Activated CD4-positive, alpha-beta memory T cell treated with anti-CD3 and anti-CD28 coated beads for 36 hours (primary cell): ENCODE results near the gene RRAS2. TPM values are rescaled to one million over a fixed set of nuclear protein-coding genes. Genes with fewer than 3 reads are reported as not detected.

Experiments used
- CTCF ChIA-PET: fragments of 350-600 bp; sonication (Branson Sonifier 250); formaldehyde crosslinking; loops from one replicate; lab custom pipeline; 2021; ENCODE audit warnings: antibody characterized with exemption, inconsistent platforms; lab: Charles Lee
- POLR2A ChIA-PET: fragments of 350-600 bp; sonication (Branson Sonifier 250); formaldehyde crosslinking; loops from one replicate; lab custom pipeline; 2021; ENCODE audit warnings: antibody characterized with exemption; lab: Charles Lee
- DNase-seq: peaks from one replicate; pipeline ENCODE4 v3.0.0-alpha.2; 2020
- H3K27ac Mint-ChIP-seq: one replicate; pipeline ENCODE4 v1.8.0; 2021; ENCODE audit warnings: mixed read lengths
- H3K27me3 Mint-ChIP-seq: one replicate; pipeline ENCODE4 v1.8.0; 2021; ENCODE audit warnings: mixed read lengths
- H3K36me3 Mint-ChIP-seq: one replicate; pipeline ENCODE4 v1.8.0; 2021; ENCODE audit warnings: mixed read lengths
- H3K4me1 Mint-ChIP-seq: one replicate; pipeline ENCODE4 v1.8.0; 2021; ENCODE audit warnings: low read depth, mixed read lengths
- H3K4me3 Mint-ChIP-seq: one replicate; pipeline ENCODE4 v1.8.0; 2021; ENCODE audit warnings: mild to moderate bottlenecking, mixed read lengths
- H3K9me3 Mint-ChIP-seq: one replicate; pipeline ENCODE4 v1.8.0; 2021; ENCODE audit warnings: mixed read lengths
- intact Hi-C: fragments of 100-400 bp; cut with micrococcal nuclease; formaldehyde crosslinking; loops from one replicate; pipeline ENCODE4 v1.15.1; 2023
- total RNA-seq, 2 experiments: library from RNA; stranded (reverse); gene quantifications; one replicate each; pipeline ENCODE4 v1.2.3, GENCODE V29; 2021

The RRAS2 gene
- total RNA-seq, 2 experiments from 2014 or later: 37.7 to 39.5 TPM

DNA sequence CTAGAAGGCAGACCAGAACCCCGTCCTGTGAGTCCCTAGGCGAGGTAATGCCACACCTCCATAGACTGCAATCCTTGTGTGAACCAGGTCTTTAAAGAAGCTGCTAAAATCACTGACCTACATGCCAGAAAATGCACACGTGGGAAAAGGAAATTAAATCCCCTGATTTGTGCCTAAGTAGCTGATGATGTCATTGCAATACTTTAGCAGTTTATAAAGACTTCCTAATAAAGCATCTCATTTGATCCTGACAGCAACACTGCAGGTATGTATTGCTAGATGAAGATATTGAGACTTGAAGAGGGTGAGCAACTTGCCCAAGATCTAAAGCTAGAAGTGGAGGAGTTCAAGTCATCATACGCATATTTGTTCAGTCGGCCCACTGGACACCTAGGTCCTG lies 107.2 kb downstream of the RRAS2 start:
- POLR2A ChIA-PET: no interaction called here
- intact Hi-C loops: no loop called here
- CTCF ChIA-PET: interaction anchor here (0.8 to 5.2 kb wide), 3 partner anchors 167 to 479 kb away, joined by 3 to 77 read pairs (median 34); no protein-coding TSS in a partner anchor
- no peaks in the 10 kb centered on the region for H3K27me3 Mint-ChIP-seq
- no peak overlapping the region for H3K4me3 Mint-ChIP-seq
- H3K36me3 Mint-ChIP-seq: peaks cover 3% of the 10 kb centered on the region
- H3K4me1 Mint-ChIP-seq: peaks cover 19% of the 10 kb centered on the region
- H3K9me3 Mint-ChIP-seq: no peaks in the 10 kb centered on the region
- DNase-seq: no peak
- no peak overlapping the region for H3K27ac Mint-ChIP-seq

DNA sequence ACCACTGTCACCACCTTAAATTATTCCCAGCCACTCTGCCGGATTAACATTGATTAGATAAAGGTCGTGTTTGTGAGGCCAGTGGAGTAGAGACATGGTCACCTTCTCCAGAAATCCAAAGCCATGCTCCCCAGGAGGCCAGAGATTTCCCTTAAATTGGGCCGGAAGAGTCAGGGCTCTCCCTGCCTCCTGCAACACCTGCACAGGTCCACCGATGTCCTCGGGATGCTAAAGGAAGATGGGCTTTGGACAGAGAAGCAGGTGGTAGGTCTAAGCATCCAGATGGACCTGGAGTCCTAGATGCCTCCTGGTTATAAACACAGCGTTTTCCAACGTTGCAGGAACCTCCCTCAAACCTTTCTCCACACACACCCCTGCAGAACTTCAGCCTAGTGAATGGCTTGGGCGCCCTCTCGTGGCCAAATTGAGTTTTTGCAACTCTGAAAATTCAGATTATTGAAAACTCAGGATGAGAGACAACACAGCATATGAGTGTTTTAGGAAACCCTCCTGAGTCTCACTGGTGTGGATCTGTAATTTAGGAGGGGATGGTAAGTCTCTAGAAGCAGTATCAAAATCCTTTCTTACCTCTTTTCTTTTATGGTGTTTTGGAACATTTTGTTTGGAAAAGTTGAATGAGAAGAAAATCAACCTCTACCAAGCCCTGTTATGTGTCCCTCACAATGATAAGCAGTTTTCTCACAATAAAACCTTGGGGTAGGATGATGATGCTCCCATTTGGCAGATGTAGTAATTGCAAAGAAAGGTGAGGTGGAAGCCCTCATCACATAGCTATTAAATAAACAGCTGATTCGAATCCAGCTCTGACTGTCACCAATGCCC lies 109.6 kb downstream of the RRAS2 start:
- DNase-seq: peak; percentile 78
- no peak overlapping the region for H3K4me3 Mint-ChIP-seq
- H3K9me3 Mint-ChIP-seq: no peaks in the 10 kb centered on the region
- no peak overlapping the region for H3K27ac Mint-ChIP-seq
- POLR2A ChIA-PET: interaction anchor here (0.7 kb wide), 1 partner anchor 206 kb away, joined by 3 read pairs; no protein-coding TSS in a partner anchor
- intact Hi-C loops: loop anchor here (1.0 to 5.0 kb wide), 3 partner anchors 102 to 477 kb away; no protein-coding TSS in a partner anchor
- CTCF ChIA-PET: interaction anchor here (0.5 to 5.2 kb wide), 25 partner anchors 8 to 492 kb away, joined by 3 to 77 read pairs (median 3); no protein-coding TSS in a partner anchor
- no peaks in the 10 kb centered on the region for H3K27me3 Mint-ChIP-seq
- H3K4me1 Mint-ChIP-seq: peaks cover 19% of the 10 kb centered on the region
- no peaks in the 10 kb centered on the region for H3K36me3 Mint-ChIP-seq

DNA sequence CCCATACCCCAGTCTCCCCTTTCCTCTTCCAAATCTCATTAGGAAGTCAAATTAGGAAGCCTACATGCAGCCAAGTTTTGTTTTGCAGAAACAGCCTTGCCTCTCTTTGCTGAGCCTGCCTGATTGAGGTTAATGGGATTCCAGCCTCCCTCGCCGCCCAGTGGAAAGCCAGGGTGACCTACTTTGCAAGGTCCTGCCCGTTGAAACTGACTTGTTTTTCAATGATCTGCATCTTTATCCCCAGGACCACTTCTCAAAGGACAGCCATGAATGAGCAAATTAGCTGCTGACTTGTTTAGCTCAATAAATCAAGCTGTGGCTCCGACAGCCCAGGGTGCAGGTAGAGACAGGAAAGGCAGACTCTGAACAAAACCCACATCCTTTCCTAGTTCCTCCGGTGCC lies 110.4 kb downstream of the RRAS2 start:
- intact Hi-C loops: loop anchor here (5.0 kb wide), 1 partner anchor 101 kb away; no protein-coding TSS in a partner anchor
- Mint-ChIP-seq H3K36me3 (no peaks in the 10 kb centered on the region), H3K9me3 (no peaks in the 10 kb centered on the region), H3K27ac (no peak overlapping the region), H3K27me3 (no peaks in the 10 kb centered on the region), H3K4me1 (peaks cover 19% of the 10 kb centered on the region), H3K4me3 (no peak overlapping the region)
- ChIA-PET POLR2A (no interaction called here), CTCF (interaction anchor here (0.5 to 4.1 kb wide), 12 partner anchors 21 to 478 kb away, joined by 3 to 25 read pairs (median 3); no protein-coding TSS in a partner anchor)
- DNase-seq: peak; percentile 17

DNA sequence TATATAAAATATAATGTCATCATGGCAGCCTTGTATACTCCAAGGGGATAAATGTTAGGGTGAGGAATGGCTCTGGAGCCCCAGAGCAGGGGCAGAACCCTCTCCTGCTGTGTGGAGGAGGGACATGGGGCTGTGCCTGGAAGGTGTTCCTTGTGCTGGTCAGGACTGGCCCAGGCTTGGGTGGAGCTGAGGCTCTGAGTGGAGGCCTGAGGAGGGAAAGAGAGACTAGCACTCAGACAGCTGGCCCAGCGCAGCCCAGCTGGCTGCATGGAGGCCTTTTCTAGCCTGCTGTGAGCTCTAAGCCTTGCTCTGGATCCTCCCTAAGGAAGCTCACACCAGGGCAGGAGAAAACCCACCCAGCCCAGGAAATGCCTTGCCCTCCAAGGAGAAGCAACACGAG lies 113.5 kb downstream of the RRAS2 start:
- H3K4me1 Mint-ChIP-seq: peaks cover 19% of the 10 kb centered on the region
- intact Hi-C loops: loop anchor here (5.0 kb wide), 1 partner anchor 98 kb away; no protein-coding TSS in a partner anchor
- no peak for DNase-seq
- H3K27ac Mint-ChIP-seq: no peak overlapping the region
- CTCF ChIA-PET: interaction anchor here (2.8 to 4.1 kb wide), 2 partner anchors 289 to 473 kb away, joined by 12 to 25 read pairs; no protein-coding TSS in a partner anchor
- H3K36me3 Mint-ChIP-seq: no peaks in the 10 kb centered on the region
- no peak overlapping the region for H3K4me3 Mint-ChIP-seq
- POLR2A ChIA-PET: no interaction called here
- H3K27me3 Mint-ChIP-seq: no peaks in the 10 kb centered on the region
- no peaks in the 10 kb centered on the region for H3K9me3 Mint-ChIP-seq

DNA sequence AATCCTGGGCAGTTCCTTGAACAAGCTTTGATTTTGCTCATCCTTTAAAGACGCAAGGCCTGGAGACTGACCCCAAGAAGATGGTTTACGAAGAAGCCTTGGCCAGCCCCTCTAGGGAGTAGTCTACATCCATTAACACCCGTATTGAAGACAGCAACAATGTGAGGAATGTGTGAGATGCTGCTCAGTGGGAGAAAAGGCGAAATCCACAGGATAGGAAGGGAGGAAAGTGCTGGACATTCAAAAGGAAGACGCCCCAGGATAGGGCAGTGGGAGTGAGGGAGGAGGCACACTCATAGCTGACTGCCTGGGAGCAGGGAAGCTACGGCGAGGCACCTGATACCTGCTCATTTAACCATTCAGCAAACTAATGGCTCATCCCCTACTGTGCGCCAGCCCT lies 114.1 kb downstream of the RRAS2 start:
- Mint-ChIP-seq H3K4me1 (peaks cover 19% of the 10 kb centered on the region), H3K4me3 (no peak overlapping the region), H3K27ac (no peak overlapping the region), H3K9me3 (no peaks in the 10 kb centered on the region), H3K27me3 (no peaks in the 10 kb centered on the region), H3K36me3 (no peaks in the 10 kb centered on the region)
- CTCF ChIA-PET: interaction anchor here (2.8 to 4.1 kb wide), 2 partner anchors 288 to 472 kb away, joined by 12 to 25 read pairs; no protein-coding TSS in a partner anchor
- intact Hi-C loops: loop anchor here (5.0 kb wide), 1 partner anchor 98 kb away; no protein-coding TSS in a partner anchor
- no peak for DNase-seq
- POLR2A ChIA-PET: no interaction called here

DNA sequence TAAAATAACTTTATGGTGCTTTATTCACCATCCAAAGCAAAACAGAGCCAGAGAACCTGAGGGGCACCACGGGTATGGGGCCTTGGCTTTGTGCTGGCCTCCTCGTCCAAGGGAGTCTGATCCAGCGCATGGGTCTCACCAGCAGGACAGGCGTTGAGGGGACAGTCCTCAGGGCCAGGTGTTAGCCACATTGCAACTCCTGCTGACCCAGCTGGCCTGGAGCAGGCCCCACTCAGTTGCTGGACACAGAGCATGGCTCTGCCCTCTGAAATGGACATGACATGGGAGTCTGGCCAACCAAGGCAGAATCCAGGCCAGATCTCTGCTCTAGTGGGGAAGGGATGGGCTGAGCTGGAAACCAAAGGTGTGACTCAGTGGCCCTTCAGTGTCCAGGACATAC lies 116.2 kb downstream of the RRAS2 start:
- H3K4me1 Mint-ChIP-seq: peaks cover 2% of the 10 kb centered on the region
- DNase-seq: no peak
- CTCF ChIA-PET: no interaction called here
- no peak overlapping the region for H3K27ac Mint-ChIP-seq
- intact Hi-C loops: no loop called here
- no peaks in the 10 kb centered on the region for H3K36me3 Mint-ChIP-seq
- POLR2A ChIA-PET: no interaction called here
- H3K4me3 Mint-ChIP-seq: no peak overlapping the region
- H3K27me3 Mint-ChIP-seq: no peaks in the 10 kb centered on the region
- H3K9me3 Mint-ChIP-seq: no peaks in the 10 kb centered on the region

DNA sequence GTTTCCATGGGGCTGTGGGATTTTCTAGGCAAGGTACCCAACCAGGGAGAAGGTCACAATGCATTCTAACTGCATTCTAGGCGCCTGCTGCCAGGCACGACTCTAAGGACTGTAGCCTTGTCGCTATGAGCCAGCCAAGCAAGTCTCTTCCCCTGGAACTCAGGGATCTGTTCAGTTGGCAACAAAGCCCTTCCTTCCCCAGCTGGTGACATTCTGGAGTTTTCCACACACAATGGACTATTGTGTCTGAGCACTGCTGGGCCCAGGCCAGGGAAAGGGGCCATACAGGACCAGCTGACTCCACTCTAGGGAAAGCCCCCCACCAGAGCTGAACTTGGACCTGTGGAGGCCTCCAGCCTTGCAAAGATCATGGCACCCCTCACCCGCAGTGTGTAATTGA lies 116.8 kb downstream of the RRAS2 start:
- CTCF ChIA-PET: no interaction called here
- H3K4me1 Mint-ChIP-seq: peaks cover 2% of the 10 kb centered on the region

DNA sequence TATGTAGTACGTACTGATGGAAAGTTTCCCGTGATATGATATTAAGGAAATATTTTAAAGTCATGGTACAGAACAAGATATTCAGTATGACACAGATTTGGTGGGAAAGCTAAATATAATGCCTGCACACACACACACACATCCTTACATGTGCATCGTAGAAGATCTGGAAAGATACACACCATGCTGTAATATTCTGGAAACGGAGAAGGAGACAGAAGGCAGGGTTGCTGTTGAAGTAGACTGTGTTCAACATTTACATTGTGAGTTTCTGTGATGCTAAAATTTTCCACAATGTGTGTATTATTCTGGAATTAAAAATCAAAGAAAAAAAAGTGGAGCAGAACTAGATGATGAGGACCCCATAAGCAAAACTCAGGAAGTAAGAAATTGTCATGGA lies 118.0 kb downstream of the RRAS2 start:
- H3K36me3 Mint-ChIP-seq: no peaks in the 10 kb centered on the region
- intact Hi-C loops: no loop called here
- no peak overlapping the region for H3K4me3 Mint-ChIP-seq
- DNase-seq: no peak
- no peak overlapping the region for H3K27ac Mint-ChIP-seq
- ChIA-PET POLR2A (no interaction called here), CTCF (interaction anchor here (1.0 to 2.0 kb wide), 2 partner anchors 9 to 92 kb away, joined by 3 to 4 read pairs; no protein-coding TSS in a partner anchor)
- peaks cover 4% of the 10 kb centered on the region for H3K4me1 Mint-ChIP-seq
- no peaks in the 10 kb centered on the region for H3K27me3 Mint-ChIP-seq
- H3K9me3 Mint-ChIP-seq: no peaks in the 10 kb centered on the region

More for the DNA sequence above, 116.8 kb downstream of the RRAS2 start:
- no peak overlapping the region for H3K27ac Mint-ChIP-seq
- no peak overlapping the region for H3K4me3 Mint-ChIP-seq
- H3K27me3 Mint-ChIP-seq: no peaks in the 10 kb centered on the region
- H3K9me3 Mint-ChIP-seq: no peaks in the 10 kb centered on the region
- DNase-seq: no peak
- POLR2A ChIA-PET: no interaction called here
- no peaks in the 10 kb centered on the region for H3K36me3 Mint-ChIP-seq
- intact Hi-C loops: no loop called here

DNA sequence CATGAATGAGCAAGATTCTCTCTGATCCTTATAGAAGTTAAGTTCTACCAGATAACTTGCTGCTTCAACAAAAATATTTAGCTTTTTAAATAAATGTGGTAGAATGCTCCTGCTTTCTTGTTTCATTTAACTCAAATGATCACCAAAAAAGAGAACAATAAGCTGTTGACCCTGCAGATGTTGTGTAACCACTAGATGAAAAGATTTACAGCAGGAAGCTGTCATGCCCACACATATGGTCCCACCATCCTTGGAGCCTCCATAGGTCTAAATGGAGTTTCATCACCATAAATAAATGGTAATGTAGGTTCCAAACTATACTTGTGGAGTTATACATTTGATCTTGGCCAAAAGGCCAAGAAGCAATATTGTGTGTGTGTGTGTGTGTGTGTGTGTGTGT lies 118.8 kb downstream of the RRAS2 start:
- DNase-seq: no peak
- CTCF ChIA-PET: interaction anchor here (1.0 to 2.0 kb wide), 2 partner anchors 10 to 92 kb away, joined by 3 to 4 read pairs; no protein-coding TSS in a partner anchor

DNA sequence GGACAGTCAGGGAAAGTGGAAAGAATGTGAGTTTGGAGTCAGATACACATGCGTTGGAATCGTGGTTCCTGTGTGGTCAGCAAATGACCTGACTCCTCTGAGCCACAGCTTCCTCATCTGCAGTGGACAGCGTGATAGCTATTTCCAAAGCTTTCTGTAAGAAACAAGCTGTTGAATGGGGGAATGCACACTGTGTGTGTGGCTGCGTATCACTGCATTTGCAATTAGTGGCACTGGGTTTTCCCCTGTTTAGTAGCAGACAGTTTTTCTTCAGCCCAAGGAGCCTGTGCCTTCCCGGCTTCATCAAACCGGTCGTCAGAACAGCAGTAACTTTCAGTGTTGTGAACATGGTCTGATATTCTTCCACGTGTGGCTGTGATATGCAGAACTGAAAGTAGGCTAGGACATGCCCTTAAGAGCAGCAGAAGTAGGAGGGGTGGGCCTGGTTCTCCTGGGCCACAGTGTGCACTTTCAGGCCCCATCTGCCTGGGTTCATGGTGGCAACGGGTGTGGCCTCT lies 121.5 kb downstream of the RRAS2 start:
- Mint-ChIP-seq H3K36me3 (no peaks in the 10 kb centered on the region), H3K4me3 (no peak overlapping the region), H3K4me1 (peaks cover 4% of the 10 kb centered on the region), H3K27ac (no peak overlapping the region), H3K9me3 (no peaks in the 10 kb centered on the region), H3K27me3 (peaks cover 2% of the 10 kb centered on the region)
- intact Hi-C loops: loop anchor here (1.0 kb wide), 1 partner anchor 35 kb away; no protein-coding TSS in a partner anchor
- CTCF ChIA-PET: no interaction called here
- no peak for DNase-seq
- POLR2A ChIA-PET: no interaction called here

More for the DNA sequence above, 118.8 kb downstream of the RRAS2 start:
- Mint-ChIP-seq H3K27ac (no peak overlapping the region), H3K4me3 (no peak overlapping the region), H3K36me3 (no peaks in the 10 kb centered on the region), H3K9me3 (no peaks in the 10 kb centered on the region), H3K27me3 (no peaks in the 10 kb centered on the region), H3K4me1 (peaks cover 4% of the 10 kb centered on the region)
- intact Hi-C loops: no loop called here
- POLR2A ChIA-PET: no interaction called here

DNA sequence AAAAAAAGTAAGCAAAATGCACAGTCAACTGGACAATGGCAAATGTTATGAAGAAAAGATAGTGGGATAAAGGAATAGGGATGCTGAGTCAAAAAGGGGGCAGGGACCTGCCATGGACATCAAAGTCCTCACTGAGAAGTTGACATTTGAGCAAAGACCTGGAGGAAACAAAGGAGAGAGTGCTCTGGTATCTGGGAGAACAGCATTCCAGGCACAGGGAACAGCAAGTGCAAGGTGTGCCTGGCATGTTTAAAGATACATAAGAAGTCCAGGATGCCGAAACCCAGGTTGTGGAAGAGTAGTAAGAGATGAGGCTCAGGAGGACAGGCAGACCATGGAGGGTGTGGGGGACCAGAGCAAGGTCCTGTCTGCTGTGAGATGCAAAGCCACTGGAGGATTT lies 123.3 kb downstream of the RRAS2 start:
- no peak for DNase-seq
- intact Hi-C loops: no loop called here
- ChIA-PET CTCF (no interaction called here), POLR2A (no interaction called here)
- Mint-ChIP-seq H3K4me3 (no peak overlapping the region), H3K27ac (no peak overlapping the region), H3K9me3 (no peaks in the 10 kb centered on the region), H3K36me3 (no peaks in the 10 kb centered on the region), H3K27me3 (peaks cover 3% of the 10 kb centered on the region), H3K4me1 (peaks cover 4% of the 10 kb centered on the region)

DNA sequence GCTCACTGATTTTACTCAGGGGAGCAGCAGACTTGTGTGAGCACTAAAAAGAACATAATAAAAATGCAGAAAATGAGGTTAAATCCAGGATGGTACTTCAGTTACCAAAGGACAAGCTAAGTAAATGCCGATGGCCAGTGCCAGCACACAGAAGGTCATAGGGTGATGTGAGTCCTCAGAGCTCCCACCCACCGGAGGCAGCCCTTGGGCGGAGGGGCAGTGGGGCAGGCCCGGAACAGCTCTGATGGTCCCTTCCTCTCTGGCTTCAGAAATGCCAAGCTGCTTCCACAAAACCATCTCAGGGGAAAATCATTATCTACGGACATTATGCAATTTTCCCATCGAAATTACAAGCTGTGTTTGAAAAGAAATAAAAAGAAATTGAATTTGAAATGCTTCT lies 124.5 kb downstream of the RRAS2 start:
- no peaks in the 10 kb centered on the region for H3K9me3 Mint-ChIP-seq
- H3K4me3 Mint-ChIP-seq: no peak overlapping the region
- ChIA-PET POLR2A (no interaction called here), CTCF (no interaction called here)
- peaks cover 4% of the 10 kb centered on the region for H3K4me1 Mint-ChIP-seq
- no peaks in the 10 kb centered on the region for H3K36me3 Mint-ChIP-seq
- no peak for DNase-seq
- H3K27me3 Mint-ChIP-seq: peaks cover 3% of the 10 kb centered on the region
- no peak overlapping the region for H3K27ac Mint-ChIP-seq
- intact Hi-C loops: no loop called here
